COR-L47 (cell line): ENCODE data around the gene ZNF670.
"Not testable (repeated sequence)": the region's sequence is repeated elsewhere in the genome, so short reads cannot be mapped to it uniquely, and the experiment has no call there.

Source experiments
- DNase-seq: peaks from one replicate; lab custom pipeline; 2025; lab: John Stamatoyannopoulos, UW

ZNF670 gene

GRCh38 chr1:247043406-247043805 lies 35.2 kb downstream of the ZNF670 start:
- no peak for DNase-seq

- no peak for DNase-seq
Measured at GRCh38 chr1:247037511-247038320, 40.9 kb downstream of the ZNF670 start.

GRCh38 chr1:247032306-247032705 lies 46.3 kb downstream of the ZNF670 start:
- not testable (repeated sequence) for DNase-seq
